Hepatocyte (in vitro differentiated cells): ENCODE measurements around the gene RNF11. TPM values are rescaled to one million over a fixed set of nuclear protein-coding genes. Genes with fewer than 3 reads are reported as not detected.

Source experiments
- DNase-seq: peaks from one replicate; pipeline ENCODE4 v3.0.0-alpha.2; 2016; ENCODE audit warnings: low spot score
- H2AFZ ChIP-seq: fragments of 200-600 bp; sonication (generic); 2 replicates; pipeline ENCODE4 v1.6.0; 2016; ENCODE audit warnings: antibody characterized with exemption, mild to moderate bottlenecking
- H3K27ac ChIP-seq: fragments of 200-600 bp; sonication (generic); 2 replicates; pipeline ENCODE4 v1.5.1; 2016; ENCODE audit warnings: mild to moderate bottlenecking
- H3K27me3 ChIP-seq: fragments of 200-600 bp; sonication (generic); 2 replicates; pipeline ENCODE4 v1.6.1; 2016
- H3K36me3 ChIP-seq: fragments of 200-600 bp; sonication (generic); replicated peaks from 2 replicates; pipeline ENCODE4 v1.5.1; 2016; ENCODE audit warnings: low read depth; ENCODE audit not compliant: insufficient read depth
- H3K4me1 ChIP-seq: fragments of 200-600 bp; sonication (generic); 2 replicates; pipeline ENCODE4 v1.5.1; 2016; ENCODE audit warnings: mild to moderate bottlenecking, moderate library complexity; ENCODE audit not compliant: insufficient read depth
- H3K4me2 ChIP-seq: fragments of 200-600 bp; sonication (generic); 2 replicates; pipeline ENCODE4 v1.6.0; 2016
- H3K4me3 ChIP-seq: fragments of 200-600 bp; sonication (generic); 2 replicates; pipeline ENCODE4 v1.5.1; 2016; ENCODE audit warnings: mild to moderate bottlenecking
- H3K79me2 ChIP-seq: fragments of 200-600 bp; sonication (generic); 2 replicates; pipeline ENCODE4 v1.6.0; 2017; ENCODE audit warnings: mild to moderate bottlenecking
- H3K9me2 ChIP-seq: fragments of 200-600 bp; sonication (generic); replicated peaks from 2 replicates; pipeline ENCODE4 v1.6.0; 2017; ENCODE audit warnings: mild to moderate bottlenecking; ENCODE audit not compliant: insufficient read depth
- H3K9me3 ChIP-seq: fragments of 200-600 bp; sonication (generic); 2 replicates; pipeline ENCODE4 v1.5.1; 2016; ENCODE audit warnings: low read depth, mild to moderate bottlenecking
- H4K20me1 ChIP-seq: fragments of 200-600 bp; sonication (generic); 2 replicates; pipeline ENCODE4 v1.6.0; 2016; ENCODE audit warnings: mild to moderate bottlenecking; ENCODE audit not compliant: insufficient read depth, poor library complexity, severe bottlenecking
- CTCF ChIP-seq: fragments of 200-600 bp; sonication (generic); IDR thresholded peaks from 2 replicates; pipeline ENCODE4 v1.5.1; 2016; ENCODE audit warnings: antibody characterized with exemption, mild to moderate bottlenecking; ENCODE audit not compliant: poor library complexity
- EZH2 ChIP-seq: fragments of 200-600 bp; sonication (generic); IDR thresholded peaks from 2 replicates; pipeline ENCODE4 v1.6.1; 2016; ENCODE audit warnings: antibody characterized with exemption, mild to moderate bottlenecking, borderline replicate concordance
- EZH2phosphoT487 ChIP-seq: fragments of 200-600 bp; sonication (generic); IDR thresholded peaks from one replicate; pipeline ENCODE4 v1.6.1; 2018; ENCODE audit warnings: antibody characterized with exemption, mild to moderate bottlenecking, low read depth, moderate library complexity; ENCODE audit not compliant: unreplicated experiment, severe bottlenecking
- WGBS: methylation state at CpG from one replicate; pipeline ENCODE4 v1.1.6; 2016; ENCODE audit warnings: low lambda C conversion rate; ENCODE audit errors: missing lambda C conversion rate; 5-methylcytosine and 5-hydroxymethylcytosine counted together
- polyA plus RNA-seq: library from polyadenylated mRNA; unstranded; fragments of >200 nt; fragmentation: Nextera tagmentation; extraction: Ambion mirVana; gene quantifications from 2 replicates; pipeline ENCODE4 v1.2.1, GENCODE V29; 2016
- total RNA-seq: library from RNA; depleted of rRNA; stranded (reverse); fragments of >200 nt; gene quantifications from 2 replicates; pipeline ENCODE4 v1.2.3, GENCODE V29; 2014

Gene RNF11
- total and polyA plus RNA-seq, 2 experiments from 2014 or later = 55.9 to 99.8 TPM

DNA sequence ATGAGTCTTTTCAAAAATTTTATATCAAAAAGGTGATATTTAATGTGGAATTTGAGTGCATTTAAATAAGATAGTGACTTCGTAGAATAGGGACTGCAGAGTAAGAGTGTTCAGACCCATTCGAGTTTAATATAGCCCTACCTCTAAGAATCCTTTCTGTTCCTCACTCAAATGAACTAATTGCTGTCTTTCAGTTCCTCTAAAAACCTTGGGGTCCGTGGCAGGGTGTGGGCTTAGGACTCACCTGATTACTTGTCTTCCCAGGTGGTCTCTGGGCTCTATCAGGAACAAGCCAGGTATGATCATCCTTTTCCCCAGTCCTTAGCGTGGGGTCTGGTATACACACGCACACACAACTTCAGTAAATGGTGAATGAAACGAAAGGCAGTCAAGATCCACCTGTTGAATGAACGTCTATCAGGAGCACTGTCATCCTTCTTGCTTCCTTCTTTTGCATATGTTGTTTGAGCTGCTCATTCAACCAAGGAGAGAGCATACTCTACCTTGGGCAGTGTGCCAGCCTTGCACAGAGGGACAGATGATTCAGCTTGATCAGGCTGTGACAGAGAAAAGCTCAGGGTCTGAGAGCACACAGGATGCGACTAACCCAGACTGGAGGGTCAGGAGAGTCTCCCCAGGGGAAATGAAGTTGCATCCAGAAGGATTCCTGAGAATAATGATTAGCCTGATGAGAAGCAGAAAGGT lies 1.2 kb upstream of the RNF11 start:
- peak overlapping the region; percentile 100 for H3K27ac ChIP-seq
- H3K4me1 ChIP-seq = peaks cover 14% of the 10 kb centered on the region
- H2AFZ ChIP-seq = peak overlapping the region; percentile 99
- TF ChIP-seq EZH2phosphoT487 (no peak), EZH2 (no peak), CTCF (no peak)
- H3K27me3 ChIP-seq = no peaks in the 10 kb centered on the region
- DNase-seq = peak; percentile 58
- H3K4me3 ChIP-seq = no peak overlapping the region
- no peaks in the 10 kb centered on the region for H3K36me3 ChIP-seq
- H3K9me2 ChIP-seq = no peaks in the 10 kb centered on the region
- peaks cover 28% of the 10 kb centered on the region for H4K20me1 ChIP-seq
- peaks cover 42% of the 10 kb centered on the region for H3K79me2 ChIP-seq
- H3K9me3 ChIP-seq = no peaks in the 10 kb centered on the region
- H3K4me2 ChIP-seq = peak overlapping the region; percentile 86
- 72% methylated on average over 8 of the region's 8 CpGs for WGBS

DNA sequence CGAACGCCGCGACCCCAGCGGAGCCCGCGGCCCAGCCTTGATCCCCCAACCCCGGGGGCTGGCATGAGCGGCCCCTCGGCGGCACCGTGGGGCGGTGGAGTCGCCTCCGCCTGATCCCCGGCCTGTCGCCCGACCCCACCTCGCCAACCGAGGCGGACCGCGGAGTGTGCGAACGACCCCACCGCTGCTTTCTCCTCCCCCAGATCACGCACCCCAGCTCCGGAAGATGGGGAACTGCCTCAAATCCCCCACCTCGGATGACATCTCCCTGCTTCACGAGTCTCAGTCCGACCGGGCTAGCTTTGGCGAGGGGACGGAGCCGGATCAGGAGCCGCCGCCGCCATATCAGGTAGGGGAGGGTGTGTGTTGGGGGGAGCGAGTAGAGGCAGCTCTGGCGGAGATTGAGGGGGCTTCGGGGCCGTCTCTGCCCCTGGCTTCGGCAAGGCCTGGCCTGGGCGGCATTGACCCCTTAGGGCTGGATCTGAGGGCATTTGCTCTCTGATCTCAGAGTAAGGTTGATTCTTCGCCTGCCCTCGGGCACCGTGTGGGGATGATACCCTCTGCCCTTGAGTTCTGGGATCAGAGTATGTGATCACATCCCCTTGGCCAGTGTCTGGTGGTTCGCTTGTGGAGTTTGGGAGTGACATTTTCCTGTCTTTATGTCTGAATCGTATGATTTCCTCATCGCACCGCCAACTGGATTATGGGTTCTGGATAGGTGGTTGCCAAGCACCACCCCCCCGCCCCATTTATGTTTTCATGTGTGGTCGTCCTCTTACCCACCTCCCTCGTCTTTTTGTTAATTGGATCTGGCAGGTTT lies 668 bp downstream of the RNF11 start:
- TF ChIP-seq EZH2phosphoT487 (no peak), EZH2 (no peak), CTCF (no peak)
- Histone ChIP-seq H3K4me2 (peak overlapping the region; percentile 91), H3K79me2 (peaks cover 60% of the 10 kb centered on the region), H3K4me3 (peak overlapping the region; percentile 99), H3K4me1 (peaks cover 31% of the 10 kb centered on the region), H3K9me3 (no peaks in the 10 kb centered on the region), H4K20me1 (peaks cover 47% of the 10 kb centered on the region), H2AFZ (peak overlapping the region; percentile 90), H3K36me3 (no peaks in the 10 kb centered on the region), H3K27ac (peak overlapping the region; percentile 100), H3K9me2 (no peaks in the 10 kb centered on the region), H3K27me3 (no peaks in the 10 kb centered on the region)
- under 1% methylated on average over 37 of the region's 54 CpGs for WGBS
- DNase-seq = peak; percentile 69

DNA sequence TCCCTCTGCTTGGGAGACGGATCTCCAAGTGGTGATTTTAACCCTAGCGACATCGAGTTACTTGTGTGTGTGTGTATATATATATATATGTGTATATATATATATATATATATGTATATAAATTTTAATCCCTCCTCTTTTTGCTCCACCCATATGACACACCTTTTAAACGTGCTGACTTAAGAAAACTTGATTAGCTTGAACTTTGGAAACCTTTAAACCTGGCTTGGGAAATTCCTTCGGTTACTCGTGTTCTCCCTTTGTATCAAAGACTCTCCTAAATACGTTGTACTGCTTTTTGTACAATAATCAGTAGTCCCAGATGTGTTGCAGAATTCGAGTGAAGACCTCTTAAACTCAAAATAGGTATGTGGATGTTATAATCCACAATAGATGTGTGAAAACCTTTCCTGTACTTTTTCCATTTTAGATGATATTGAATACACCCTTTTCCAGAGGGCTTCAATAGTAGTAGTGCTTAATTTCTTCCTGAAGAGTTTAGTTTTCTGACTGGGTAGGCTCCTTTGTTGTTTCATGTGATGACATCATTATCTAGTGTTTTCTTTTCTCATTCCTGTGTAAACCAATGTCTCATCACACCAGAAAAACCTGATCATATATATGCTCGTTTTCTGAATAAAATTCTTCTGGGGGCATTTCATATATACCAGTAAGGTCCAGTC lies 1.4 kb downstream of the RNF11 start:
- no peak for DNase-seq
- H3K79me2 ChIP-seq = peaks cover 68% of the 10 kb centered on the region
- H3K36me3 ChIP-seq = no peaks in the 10 kb centered on the region
- WGBS = 5% methylated on average over 9 of the region's 9 CpGs
- no peaks in the 10 kb centered on the region for H3K9me3 ChIP-seq
- H3K9me2 ChIP-seq = no peaks in the 10 kb centered on the region
- peaks cover 31% of the 10 kb centered on the region for H3K4me1 ChIP-seq
- peak overlapping the region; percentile 11 for H2AFZ ChIP-seq
- H4K20me1 ChIP-seq = peaks cover 54% of the 10 kb centered on the region
- peak overlapping the region; percentile 99 for H3K4me3 ChIP-seq
- TF ChIP-seq CTCF (no peak), EZH2 (no peak), EZH2phosphoT487 (no peak)
- H3K27ac ChIP-seq = peak overlapping the region; percentile 100
- H3K4me2 ChIP-seq = peak overlapping the region; percentile 91
- H3K27me3 ChIP-seq = no peaks in the 10 kb centered on the region
